ENCODE measurements around the gene HEXIM1.

Gene HEXIM1

DNA sequence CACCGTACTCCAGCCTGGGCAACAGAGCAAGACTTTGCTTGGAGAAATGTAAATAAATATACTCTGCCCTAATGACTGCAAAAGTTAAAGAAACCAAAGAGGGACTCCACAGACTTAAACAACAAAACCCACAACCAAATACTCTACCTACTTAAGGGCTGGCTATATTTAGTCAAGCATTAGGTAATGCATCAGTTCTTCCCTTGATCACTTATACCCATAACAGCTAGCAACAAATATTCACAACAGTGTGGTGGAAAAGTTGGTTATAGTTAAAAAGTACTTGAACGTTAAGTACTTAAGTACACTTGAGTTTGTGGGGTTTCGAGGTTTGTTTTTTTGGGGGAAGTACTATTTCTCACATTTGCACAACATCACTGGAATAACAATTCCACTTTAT, 8.0 kb downstream of the HEXIM1 start:
- H3K36me3 Mint-ChIP-seq, result peaks cover 7 to 24% of the 10 kb centered on the region in 2 donors
- no peaks in the 10 kb centered on the region for H3K27me3 Mint-ChIP-seq
- H3K4me1 Mint-ChIP-seq, result peaks cover 20 to 48% of the 10 kb centered on the region in 2 donors
- H3K9me3 Mint-ChIP-seq, result no peaks in the 10 kb centered on the region
- DNase-seq, result no peak
- no peak for ATAC-seq (replicated peaks)
- H3K4me3 Mint-ChIP-seq, result no peak overlapping the region
- H3K27ac Mint-ChIP-seq, result peak overlapping the region; percentile 34

DNA sequence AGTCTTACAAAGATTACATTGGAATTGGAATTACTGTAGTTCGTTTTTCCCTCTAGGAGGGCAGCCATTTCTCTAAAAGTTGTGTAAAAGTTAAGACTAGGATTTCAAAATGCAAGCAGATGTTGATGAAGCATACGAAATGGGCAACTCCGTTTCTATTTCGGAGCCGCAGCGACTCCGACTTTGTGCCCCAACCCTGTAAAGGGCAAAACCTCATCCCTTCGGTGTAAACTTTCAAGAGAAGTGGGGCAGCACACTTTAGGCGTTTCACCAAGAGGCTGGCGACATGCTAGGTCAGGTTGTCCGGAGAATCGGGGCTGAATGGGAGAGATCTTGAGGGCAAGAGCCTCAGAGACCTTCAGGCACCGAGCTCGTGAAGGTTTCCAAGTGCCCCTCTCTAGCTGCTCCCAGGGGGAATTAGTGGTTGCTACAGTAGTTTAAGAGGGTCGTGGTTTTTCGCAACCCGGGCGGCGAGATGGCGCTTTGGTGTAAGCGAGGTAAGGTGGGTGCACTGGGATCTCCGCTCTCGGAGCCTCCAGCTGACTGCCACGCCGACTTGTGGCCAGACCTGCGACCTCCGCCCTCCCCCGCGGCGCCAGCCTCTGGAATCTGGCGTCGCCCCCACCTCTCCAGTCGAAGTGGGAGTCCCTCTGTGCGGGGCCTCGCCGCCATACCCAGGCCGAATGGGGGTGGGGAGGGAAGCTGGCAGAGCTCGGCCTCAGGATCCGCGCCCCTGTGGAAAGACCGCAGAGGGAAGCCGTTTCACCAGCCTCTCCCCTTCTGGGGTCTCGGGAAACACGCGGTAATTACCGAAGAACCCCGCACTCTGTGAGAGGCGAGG, 12.4 kb downstream of the HEXIM1 start:
- peak; percentile 47 to 48 for ATAC-seq (replicated peaks)
- no peaks in the 10 kb centered on the region for H3K9me3 Mint-ChIP-seq
- H3K27ac Mint-ChIP-seq, result peak overlapping the region; percentile 100
- H3K27me3 Mint-ChIP-seq, result no peaks in the 10 kb centered on the region
- peak; percentile 62 for DNase-seq
- peak overlapping the region; percentile 93 to 100 for H3K4me3 Mint-ChIP-seq
- H3K4me1 Mint-ChIP-seq, result peaks cover 24 to 46% of the 10 kb centered on the region in 2 donors
- H3K36me3 Mint-ChIP-seq, result peaks cover 15 to 28% of the 10 kb centered on the region in 2 donors

DNA sequence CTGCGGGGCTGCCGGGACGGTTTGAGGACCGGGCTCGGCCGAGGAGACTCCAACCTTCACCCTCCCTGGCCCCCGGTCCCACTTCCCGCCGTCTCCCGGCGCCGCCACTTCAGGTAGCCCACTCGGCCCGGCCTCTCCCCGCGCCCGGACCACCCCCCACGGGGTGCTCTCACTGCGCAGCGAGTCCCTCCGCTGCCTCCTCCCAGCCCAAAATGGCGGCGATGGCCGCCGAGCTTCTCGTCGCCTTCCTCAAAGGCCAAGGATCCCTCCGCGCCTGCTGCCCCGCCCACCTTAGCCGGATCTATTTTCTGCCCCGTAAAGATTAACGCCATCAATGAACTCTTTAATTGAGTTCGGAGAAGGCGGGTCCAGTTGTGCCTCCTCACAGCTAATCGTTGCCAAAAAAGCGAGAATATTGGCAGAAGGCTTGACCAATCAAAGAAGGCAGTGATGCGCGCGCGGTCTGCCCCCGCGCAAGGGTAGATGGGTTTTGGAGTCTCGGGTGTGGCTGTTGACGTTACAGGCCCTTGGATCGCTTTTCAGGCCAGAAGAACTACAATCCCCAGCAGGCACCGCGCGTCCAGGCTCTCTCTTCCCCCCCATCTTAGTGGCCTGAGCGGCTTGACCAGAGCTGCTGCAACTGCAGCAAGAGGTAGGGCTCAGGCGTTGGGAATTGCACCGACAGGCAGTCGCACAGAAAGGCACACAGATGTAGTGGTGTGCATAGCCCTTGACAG, 13.2 kb downstream of the HEXIM1 start, which contains the start of gene HEXIM2:
HEXIM2 (plus strand) TSS at position 588 of the 737 bp plus-strand sequence. CDS start 919 bp downstream, outside the sequence.
- peak; percentile 99 for DNase-seq
- peak within 1 kb of the TSS; percentile 100 for H3K27ac Mint-ChIP-seq
- peaks cover 17 to 31% of the 10 kb centered on the region in 2 donors for H3K36me3 Mint-ChIP-seq
- ATAC-seq (replicated peaks), result peak; percentile 95 to 96
- peak within 1 kb of the TSS; percentile 93 to 100 for H3K4me3 Mint-ChIP-seq
- H3K27me3 Mint-ChIP-seq, result no peaks in the 10 kb centered on the region
- H3K9me3 Mint-ChIP-seq, result no peaks in the 10 kb centered on the region
- peaks cover 22 to 38% of the 10 kb centered on the region in 2 donors for H3K4me1 Mint-ChIP-seq

DNA sequence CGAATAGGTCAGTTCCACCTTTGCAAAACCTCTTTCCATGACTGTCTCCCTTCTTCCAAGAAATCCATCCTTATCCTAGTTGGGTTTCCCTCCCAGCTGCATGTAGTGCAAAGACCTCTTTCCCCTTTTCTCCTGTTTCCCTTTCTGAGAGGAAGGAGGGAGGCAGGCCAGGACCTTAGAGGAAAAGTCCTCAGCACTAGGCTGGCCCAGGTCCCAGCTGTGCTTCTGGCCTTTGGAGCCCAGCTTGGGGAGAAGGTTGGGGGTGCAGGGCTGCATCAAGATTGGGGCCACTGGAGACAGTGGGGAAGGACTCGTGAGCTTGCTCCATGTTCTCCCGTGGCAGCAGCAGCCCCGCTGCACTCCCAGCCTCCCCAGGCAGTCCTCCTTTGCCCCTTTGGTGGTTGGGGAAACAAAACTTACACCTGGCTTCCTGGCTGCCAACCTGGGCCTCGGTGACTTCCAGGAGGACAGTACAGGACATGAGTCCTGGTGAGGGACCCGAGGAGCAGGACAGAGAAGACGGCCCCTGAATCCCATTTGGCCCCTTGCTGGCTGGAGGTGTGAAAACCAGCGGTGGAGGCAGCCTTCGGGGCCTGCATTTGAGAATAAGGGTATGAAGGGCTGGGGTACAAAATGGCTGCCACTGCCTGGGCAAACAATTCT, 13.9 kb downstream of the HEXIM1 start:
- Mint-ChIP-seq H3K4me3 (peak overlapping the region; percentile 93 to 100), H3K27me3 (no peaks in the 10 kb centered on the region), H3K4me1 (peaks cover 22 to 38% of the 10 kb centered on the region in 2 donors), H3K27ac (peak overlapping the region; percentile 100), H3K9me3 (no peaks in the 10 kb centered on the region), H3K36me3 (peaks cover 18 to 32% of the 10 kb centered on the region in 2 donors)
- DNase-seq (no peak), ATAC-seq (replicated peaks) (no peak)

DNA sequence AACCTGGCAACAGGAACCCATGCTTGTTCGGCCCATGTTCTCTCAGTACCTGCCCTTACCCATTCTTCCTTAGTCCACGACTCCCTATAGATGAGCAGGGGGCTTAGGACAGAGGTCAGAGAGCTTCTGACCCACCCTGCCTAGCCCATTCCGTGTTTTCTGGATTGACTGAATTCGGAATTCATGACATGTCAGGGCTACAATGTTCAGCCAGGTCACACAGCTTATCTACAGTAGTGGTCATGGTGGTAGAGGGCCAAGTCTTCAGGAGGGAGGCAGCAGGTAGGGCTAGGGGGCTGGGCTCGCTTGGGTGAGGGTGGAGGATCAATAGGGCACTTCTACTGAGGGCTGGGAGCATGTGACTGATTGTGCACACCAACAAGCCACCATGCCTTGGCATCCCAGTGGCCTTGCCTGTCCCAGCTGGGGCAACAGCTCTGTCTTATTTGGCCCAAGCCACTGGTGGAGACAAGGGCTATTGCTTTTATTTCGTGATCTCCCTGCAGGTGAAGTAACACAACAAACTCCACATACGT, 16.5 kb downstream of the HEXIM1 start:
- H3K9me3 Mint-ChIP-seq, result no peaks in the 10 kb centered on the region
- H3K4me1 Mint-ChIP-seq, result peaks cover 13 to 19% of the 10 kb centered on the region in 2 donors
- no peak for DNase-seq
- no peak overlapping the region for H3K27ac Mint-ChIP-seq
- peaks cover 14 to 27% of the 10 kb centered on the region in 2 donors for H3K36me3 Mint-ChIP-seq
- no peak overlapping the region for H3K4me3 Mint-ChIP-seq
- H3K27me3 Mint-ChIP-seq, result no peaks in the 10 kb centered on the region
- no peak for ATAC-seq (replicated peaks)

DNA sequence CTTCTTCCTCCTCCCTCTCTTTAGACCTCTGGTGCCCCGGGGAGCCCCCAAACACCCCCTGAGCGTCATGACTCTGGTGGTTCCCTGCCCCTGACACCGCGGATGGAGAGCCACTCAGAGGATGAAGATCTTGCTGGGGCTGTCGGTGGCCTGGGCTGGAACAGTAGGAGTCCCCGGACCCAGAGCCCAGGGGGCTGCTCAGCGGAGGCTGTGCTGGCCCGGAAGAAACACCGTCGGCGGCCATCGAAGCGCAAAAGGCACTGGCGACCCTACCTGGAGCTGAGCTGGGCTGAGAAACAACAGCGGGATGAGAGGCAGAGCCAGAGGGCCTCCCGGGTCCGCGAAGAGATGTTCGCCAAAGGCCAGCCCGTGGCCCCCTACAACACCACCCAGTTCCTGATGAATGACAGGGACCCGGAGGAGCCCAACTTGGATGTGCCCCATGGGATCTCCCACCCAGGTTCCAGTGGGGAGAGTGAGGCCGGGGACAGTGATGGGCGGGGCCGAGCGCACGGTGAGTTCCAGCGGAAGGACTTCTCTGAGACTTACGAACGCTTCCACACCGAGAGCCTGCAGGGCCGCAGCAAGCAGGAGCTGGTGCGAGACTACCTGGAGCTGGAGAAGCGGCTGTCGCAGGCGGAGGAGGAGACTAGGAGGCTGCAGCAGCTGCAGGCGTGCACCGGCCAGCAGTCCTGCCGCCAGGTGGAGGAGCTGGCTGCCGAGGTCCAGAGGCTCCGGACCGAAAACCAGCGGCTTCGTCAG, 20.9 kb downstream of the HEXIM1 start:
- H3K27ac Mint-ChIP-seq, result no peak overlapping the region

DNA sequence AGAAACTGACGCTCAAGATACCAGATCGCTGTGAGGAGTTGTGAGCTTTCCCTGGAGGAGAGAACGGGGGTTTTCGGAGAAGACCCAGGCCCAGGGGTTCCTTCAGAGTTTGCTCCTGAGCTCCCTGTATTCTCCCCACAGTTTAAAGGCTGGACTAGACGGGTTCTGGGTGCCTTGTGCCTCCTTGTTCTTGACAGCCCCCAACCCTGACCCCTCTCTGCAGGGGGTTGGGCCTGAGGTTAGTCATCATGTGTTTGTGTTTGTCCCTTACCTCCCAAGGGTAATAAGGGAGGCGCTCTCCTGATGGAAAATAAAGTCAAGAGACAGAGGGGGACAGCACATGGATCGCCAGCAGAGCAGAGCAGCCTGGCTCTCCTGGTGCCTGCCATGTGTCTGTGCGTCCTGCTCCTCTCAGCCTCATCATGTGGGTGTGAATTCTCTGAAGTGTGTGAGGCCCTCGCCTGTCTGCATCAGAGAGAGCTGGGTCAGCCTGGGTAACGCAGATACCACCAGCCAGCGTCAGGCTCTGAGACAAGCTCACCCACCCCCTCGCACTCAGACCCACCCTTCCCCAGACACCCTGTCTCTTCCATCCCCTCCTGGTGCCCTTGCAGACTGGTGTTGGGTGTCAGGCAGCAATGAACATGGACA, 22.1 kb downstream of the HEXIM1 start:
- H3K36me3 Mint-ChIP-seq, result peaks cover 3 to 20% of the 10 kb centered on the region in 2 donors
- H3K4me1 Mint-ChIP-seq, result peaks cover 15 to 27% of the 10 kb centered on the region in 2 donors
- H3K27ac Mint-ChIP-seq, result peak overlapping the region; percentile 75
- ATAC-seq (replicated peaks), result no peak
- H3K4me3 Mint-ChIP-seq, result no peak overlapping the region
- DNase-seq, result no peak
- H3K27me3 Mint-ChIP-seq, result no peaks in the 10 kb centered on the region
- H3K9me3 Mint-ChIP-seq, result no peaks in the 10 kb centered on the region

More for the DNA sequence above, 20.9 kb downstream of the HEXIM1 start:
- no peaks in the 10 kb centered on the region for H3K27me3 Mint-ChIP-seq
- H3K4me1 Mint-ChIP-seq, result peaks cover 19 to 34% of the 10 kb centered on the region in 2 donors
- H3K4me3 Mint-ChIP-seq, result no peak overlapping the region
- ATAC-seq (replicated peaks) (no peak), DNase-seq (no peak)
- peaks cover 11 to 25% of the 10 kb centered on the region in 2 donors for H3K36me3 Mint-ChIP-seq
- no peaks in the 10 kb centered on the region for H3K9me3 Mint-ChIP-seq

DNA sequence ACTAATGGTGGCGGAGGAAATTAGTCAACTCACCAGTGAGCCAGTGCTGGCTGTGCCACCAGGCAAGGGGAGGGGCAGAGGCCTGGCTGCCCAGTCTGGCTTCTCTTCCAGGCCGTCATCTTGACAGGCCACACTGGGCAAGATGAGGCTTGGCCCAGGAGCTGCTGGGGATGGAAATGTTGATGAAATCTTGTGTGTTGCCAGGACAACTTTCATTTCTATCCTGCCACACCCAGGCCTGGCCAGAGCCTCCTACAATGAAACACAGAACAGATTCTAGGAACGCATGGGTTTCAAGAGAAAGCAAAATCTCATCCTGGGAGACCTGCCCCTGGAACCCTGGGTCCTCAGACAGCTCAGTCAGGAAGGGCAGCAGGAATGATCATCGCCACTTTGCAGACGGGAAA, 22.7 kb downstream of the HEXIM1 start:
- ATAC-seq (replicated peaks) (no peak), DNase-seq (no peak)
- H3K4me1 Mint-ChIP-seq, result peaks cover 15 to 27% of the 10 kb centered on the region in 2 donors
- H3K27ac Mint-ChIP-seq, result peak overlapping the region; percentile 75
- H3K9me3 Mint-ChIP-seq, result no peaks in the 10 kb centered on the region
- peak overlapping the region in 1 of 2 donors; percentile 16 for H3K4me3 Mint-ChIP-seq
- no peaks in the 10 kb centered on the region for H3K27me3 Mint-ChIP-seq
- peaks cover 3 to 19% of the 10 kb centered on the region in 2 donors for H3K36me3 Mint-ChIP-seq

DNA sequence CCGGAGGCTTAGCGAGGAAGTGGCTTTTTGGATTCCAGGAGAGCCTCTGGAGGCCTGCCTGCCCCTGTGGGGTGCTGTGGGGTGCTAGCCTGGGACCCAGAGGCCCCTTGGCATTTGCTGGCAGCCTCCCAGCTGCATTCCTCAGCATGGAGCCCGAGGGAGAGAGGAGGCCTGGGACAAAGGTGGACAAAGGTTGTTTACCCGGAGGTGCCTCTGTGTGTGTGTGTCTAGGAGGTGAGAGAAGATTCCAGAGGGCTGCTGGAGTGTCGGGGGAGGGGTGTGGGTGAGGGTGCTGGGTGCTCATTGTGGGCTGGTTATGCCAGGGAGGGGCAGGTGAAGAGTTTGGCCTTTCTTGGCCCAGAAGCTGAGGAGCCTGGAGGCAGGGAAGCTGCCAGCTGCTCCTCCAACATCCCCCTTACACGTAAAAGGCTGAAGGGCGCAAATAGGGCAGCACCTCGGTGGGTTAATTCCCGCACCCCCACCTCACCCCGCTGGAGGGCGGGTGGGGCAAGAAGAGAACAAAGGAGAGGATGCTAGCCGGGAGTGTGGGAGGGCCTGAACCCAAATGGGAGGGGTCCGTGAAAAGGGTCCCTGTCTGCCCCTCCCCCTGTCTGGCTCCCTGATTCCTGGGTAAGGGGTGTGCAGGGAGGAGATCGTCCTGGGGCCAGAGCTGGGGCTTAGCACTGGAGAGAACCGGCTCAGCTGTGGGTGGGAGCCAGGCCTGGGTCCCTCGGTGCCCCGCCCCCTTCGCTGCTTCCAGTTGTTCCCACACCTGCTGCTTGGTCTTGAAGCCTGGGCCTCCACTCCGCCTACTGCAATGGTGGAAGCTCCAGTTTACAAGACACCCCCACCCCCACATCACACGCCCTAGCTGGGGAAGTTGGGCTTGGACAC, 23.3 kb downstream of the HEXIM1 start:
- DNase-seq (no peak), ATAC-seq (replicated peaks) (no peak)
- peaks cover 13 to 27% of the 10 kb centered on the region in 2 donors for H3K4me1 Mint-ChIP-seq
- H3K4me3 Mint-ChIP-seq, result peak overlapping the region; percentile 76 to 79
- H3K27ac Mint-ChIP-seq, result peak overlapping the region; percentile 81
- H3K27me3 Mint-ChIP-seq, result no peaks in the 10 kb centered on the region
- no peaks in the 10 kb centered on the region for H3K9me3 Mint-ChIP-seq
- peaks cover 0 to 14% of the 10 kb centered on the region in 2 donors for H3K36me3 Mint-ChIP-seq

DNA sequence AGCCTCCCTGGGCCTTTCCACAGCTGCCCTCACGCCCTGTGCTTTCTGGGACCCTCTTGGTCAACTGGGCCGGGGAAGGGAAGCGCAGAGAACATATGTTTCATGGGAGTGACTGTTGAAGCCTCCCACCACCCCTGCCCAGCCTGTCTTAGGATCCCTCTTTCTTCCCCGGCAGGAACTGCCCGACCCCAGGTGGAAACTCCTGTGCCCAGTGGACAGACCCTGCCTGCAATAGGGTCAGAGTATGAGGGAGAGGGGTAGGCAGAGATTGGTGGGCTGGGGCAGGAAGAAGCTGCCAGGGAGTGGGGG, 23.9 kb downstream of the HEXIM1 start:
- ATAC-seq (replicated peaks) (no peak), DNase-seq (no peak)
- peaks cover 13 to 27% of the 10 kb centered on the region in 2 donors for H3K4me1 Mint-ChIP-seq
- H3K27ac Mint-ChIP-seq, result peak overlapping the region; percentile 81
- peak overlapping the region; percentile 76 to 79 for H3K4me3 Mint-ChIP-seq
- no peaks in the 10 kb centered on the region for H3K9me3 Mint-ChIP-seq
- H3K27me3 Mint-ChIP-seq, result no peaks in the 10 kb centered on the region
- H3K36me3 Mint-ChIP-seq, result peaks cover 0 to 14% of the 10 kb centered on the region in 2 donors

DNA sequence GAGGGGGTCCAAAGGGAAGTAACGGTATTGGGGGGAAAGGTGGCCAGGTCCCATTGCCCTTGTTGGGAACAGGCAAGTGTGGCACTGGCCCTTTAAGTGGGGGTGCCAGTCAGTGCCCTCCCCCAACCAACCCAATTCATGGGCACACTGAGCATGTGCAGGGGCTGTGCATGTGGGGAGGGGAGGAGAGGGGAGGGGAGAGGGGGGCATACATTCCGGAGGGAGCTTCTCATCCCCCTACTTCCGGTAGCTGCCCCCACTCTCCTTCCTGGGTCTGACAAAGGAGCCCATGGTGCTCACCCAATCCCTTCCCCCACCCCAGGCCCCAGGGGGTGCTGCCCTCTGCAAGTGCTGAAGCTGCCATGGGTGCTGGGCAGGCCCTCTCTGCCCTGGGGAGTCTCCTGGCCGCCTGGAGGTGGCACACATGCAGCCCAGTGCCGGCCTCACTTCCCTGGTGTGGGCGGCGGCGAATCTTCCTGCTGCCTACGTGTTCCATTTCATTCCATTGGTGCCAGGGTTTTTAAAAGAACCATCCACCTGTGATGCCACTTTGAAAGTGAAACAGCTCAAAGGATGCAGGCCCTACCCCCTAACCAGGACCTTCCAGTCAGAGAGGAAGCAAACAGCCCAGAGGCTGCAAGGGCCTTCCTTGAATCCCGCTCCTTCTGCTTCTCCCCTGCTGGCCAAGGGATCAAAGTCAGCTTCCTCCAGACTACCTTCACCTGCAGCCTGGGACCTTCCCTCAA, 24.4 kb downstream of the HEXIM1 start:
- Mint-ChIP-seq H3K27ac (peak overlapping the region; percentile 81), H3K9me3 (no peaks in the 10 kb centered on the region), H3K36me3 (peaks cover 0 to 14% of the 10 kb centered on the region in 2 donors), H3K27me3 (no peaks in the 10 kb centered on the region), H3K4me3 (peak overlapping the region; percentile 76 to 79), H3K4me1 (peaks cover 13 to 27% of the 10 kb centered on the region in 2 donors)
- ATAC-seq (replicated peaks), result peak; percentile 87 to 89
- DNase-seq, result peak; percentile 64

DNA sequence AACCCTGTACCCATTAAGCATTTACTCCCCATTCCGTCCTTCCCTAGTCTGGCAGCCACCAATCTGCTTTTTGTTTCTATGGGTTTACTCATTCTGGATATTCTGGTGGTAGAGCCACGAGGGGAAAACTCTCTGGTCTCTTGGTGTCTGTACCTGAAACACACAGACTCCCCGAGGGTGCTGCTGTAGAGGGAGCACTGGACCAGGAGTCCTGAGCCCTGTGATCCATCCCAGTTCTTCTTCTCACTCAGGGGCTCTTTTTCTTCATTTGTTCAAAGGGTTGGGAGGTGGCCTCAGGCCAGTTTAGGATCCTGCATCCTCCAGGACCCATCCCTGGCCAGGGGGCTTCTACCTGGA, 27.5 kb downstream of the HEXIM1 start:
- Mint-ChIP-seq H3K36me3 (peaks cover 0 to 3% of the 10 kb centered on the region in 2 donors), H3K27ac (no peak overlapping the region), H3K4me3 (no peak overlapping the region), H3K27me3 (no peaks in the 10 kb centered on the region), H3K4me1 (peaks cover 11 to 26% of the 10 kb centered on the region in 2 donors), H3K9me3 (no peaks in the 10 kb centered on the region)
- ATAC-seq (replicated peaks), result no peak
- no peak for DNase-seq

All from stimulated activated naive B cell treated with anti-CD40 and anti-IgM and Interleukin-4, amounts not matched to agents 10 μg/mL and 1 μg/mL and 100 μg/mL, for 72 hours (primary cell).